ENCODE results near the gene DNAJC15.

The DNAJC15 gene

DNA sequence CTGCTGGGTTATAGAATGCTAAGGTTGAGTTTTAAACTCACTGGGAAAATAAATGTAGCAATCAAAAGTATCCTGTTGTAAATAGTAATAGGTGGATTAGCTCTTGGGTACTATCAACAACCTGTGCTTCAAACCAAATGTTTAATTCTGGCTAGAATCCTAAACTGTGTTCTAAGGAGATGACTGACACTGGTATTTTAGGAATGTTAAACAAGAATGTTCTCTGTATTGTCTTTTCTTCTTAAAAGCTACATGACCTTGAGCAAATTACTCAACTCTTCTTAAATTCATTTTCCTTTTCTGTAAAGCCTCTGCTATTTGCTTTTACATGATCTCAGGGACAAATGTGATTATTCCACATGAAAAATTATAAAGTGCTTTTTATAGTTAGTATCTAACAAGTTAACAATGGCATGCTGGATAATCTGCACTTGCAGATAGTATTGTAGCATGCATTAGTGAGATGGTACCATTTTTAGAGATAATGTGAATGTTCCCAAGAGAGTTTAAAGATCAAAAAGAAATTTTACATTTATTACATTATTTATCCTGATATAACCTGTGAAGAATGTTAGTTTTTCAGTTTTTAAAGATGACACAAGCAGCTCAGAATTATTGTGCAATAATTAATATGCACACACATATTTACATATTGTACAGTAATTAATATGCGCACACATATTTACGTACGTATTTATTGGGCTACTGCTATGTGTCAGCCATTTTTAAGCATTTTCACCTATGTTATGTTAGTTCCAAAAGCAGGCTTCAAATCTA is 17.7 kb upstream of the DNAJC15 start:
- H3K27ac ChIP-seq (ENCODE audit: low read length): no peak overlapping the region
- peaks cover 7% of the 10 kb centered on the region for H3K4me1 ChIP-seq (ENCODE audit: control insufficient read depth, low read depth, low read length)
- no peak overlapping the region for H3K9ac ChIP-seq (ENCODE audit: low read length)
- no peak overlapping the region for H3K4me3 ChIP-seq (ENCODE audit: low read length)
- H3K9me3 ChIP-seq (ENCODE audit: control insufficient read depth, low read depth, low read length): no peaks in the 10 kb centered on the region
- H3K27me3 ChIP-seq (ENCODE audit: control insufficient read depth, insufficient read depth, low read length): no peaks in the 10 kb centered on the region
- H3K36me3 ChIP-seq (ENCODE audit: control insufficient read depth, low read depth, low read length): no peaks in the 10 kb centered on the region

DNA sequence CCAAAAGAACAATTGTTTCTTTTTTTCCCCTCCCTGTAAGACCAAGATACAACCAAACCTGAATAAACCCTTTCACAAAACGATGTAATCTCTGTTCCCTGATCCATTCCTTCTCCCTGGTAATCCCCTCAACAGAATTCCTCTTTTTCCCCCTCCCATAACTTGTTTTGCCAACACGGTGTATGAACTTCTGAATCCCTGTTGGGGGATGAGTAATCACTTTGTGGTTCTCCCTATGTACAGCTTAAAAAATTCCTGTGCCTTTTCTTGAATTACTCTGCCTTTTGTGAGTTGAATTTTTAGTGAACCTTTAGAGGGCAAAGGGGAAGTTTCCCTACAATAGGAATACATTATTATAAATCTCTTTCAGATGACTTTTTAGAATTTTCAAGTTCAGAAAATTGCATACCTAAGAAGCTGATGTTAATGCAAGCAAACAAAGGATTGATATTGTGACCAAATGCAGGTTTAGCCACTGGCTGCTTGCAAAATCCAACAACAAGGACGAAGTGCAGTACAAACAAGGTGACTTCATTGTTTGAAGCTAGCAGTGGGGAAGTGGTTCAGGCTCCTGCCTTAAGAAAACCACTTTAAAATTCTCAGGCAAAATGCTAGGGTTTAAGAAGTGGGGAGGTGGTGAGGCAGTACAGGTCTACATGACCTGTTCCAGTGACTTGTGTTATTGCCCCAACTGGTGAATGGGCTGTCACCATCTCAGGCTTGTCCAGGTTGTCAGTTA is 16.3 kb upstream of the DNAJC15 start:
- Histone ChIP-seq H3K36me3 (ENCODE audit: control insufficient read depth, low read depth, low read length) (no peaks in the 10 kb centered on the region), H3K27me3 (ENCODE audit: control insufficient read depth, insufficient read depth, low read length) (no peaks in the 10 kb centered on the region), H3K27ac (ENCODE audit: low read length) (no peak overlapping the region), H3K4me1 (ENCODE audit: control insufficient read depth, low read depth, low read length) (peaks cover 7% of the 10 kb centered on the region), H3K9ac (ENCODE audit: low read length) (no peak overlapping the region), H3K4me3 (ENCODE audit: low read length) (no peak overlapping the region), H3K9me3 (ENCODE audit: control insufficient read depth, low read depth, low read length) (no peaks in the 10 kb centered on the region)

DNA sequence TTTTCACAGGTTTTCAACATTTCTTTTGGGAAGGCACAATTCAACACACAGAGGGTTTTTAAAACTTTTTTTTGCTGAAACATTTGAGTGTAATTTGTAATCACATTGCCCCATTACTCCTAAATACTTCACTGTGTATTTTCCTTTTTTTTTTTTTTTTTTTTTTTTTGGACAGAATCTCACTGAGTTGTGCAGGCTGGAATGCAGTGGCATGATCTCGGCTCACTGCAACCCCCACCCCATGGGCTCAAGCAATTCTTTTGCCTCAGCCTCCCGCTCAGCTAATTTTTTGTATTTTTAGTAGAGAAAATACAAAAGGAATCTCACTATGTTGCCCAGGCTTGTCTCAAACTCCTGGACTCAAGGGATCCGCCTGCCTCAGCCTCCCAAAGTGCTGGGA is 14.8 kb upstream of the DNAJC15 start:
- no peaks in the 10 kb centered on the region for H3K36me3 ChIP-seq (ENCODE audit: control insufficient read depth, low read depth, low read length)
- no peak overlapping the region for H3K9ac ChIP-seq (ENCODE audit: low read length)
- no peak overlapping the region for H3K27ac ChIP-seq (ENCODE audit: low read length)
- H3K27me3 ChIP-seq (ENCODE audit: control insufficient read depth, insufficient read depth, low read length): no peaks in the 10 kb centered on the region
- peaks cover 7% of the 10 kb centered on the region for H3K4me1 ChIP-seq (ENCODE audit: control insufficient read depth, low read depth, low read length)
- no peak overlapping the region for H3K4me3 ChIP-seq (ENCODE audit: low read length)
- no peaks in the 10 kb centered on the region for H3K9me3 ChIP-seq (ENCODE audit: control insufficient read depth, low read depth, low read length)

DNA sequence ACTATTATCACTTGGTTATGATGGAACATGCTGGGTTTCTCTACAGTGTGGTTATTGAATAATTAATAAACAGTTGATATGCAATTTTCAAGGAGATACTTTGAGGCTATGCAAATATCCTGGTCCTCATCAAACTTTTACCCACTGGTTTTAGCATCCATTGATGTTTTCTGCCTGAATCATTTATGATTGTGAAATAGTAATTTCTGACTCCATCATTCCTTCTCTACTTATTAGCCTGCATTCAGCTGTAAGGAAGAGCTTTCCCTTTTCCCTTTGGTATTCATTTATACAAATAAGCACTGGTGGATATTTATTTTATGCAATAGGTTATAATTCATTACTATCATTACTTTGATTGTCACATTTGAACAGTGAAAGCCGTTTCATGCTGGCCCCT is 13.9 kb upstream of the DNAJC15 start:
- H3K9ac ChIP-seq (ENCODE audit: low read length): no peak overlapping the region
- no peaks in the 10 kb centered on the region for H3K36me3 ChIP-seq (ENCODE audit: control insufficient read depth, low read depth, low read length)
- H3K4me1 ChIP-seq (ENCODE audit: control insufficient read depth, low read depth, low read length): peaks cover 7% of the 10 kb centered on the region
- no peak overlapping the region for H3K27ac ChIP-seq (ENCODE audit: low read length)
- H3K27me3 ChIP-seq (ENCODE audit: control insufficient read depth, insufficient read depth, low read length): no peaks in the 10 kb centered on the region
- no peaks in the 10 kb centered on the region for H3K9me3 ChIP-seq (ENCODE audit: control insufficient read depth, low read depth, low read length)
- H3K4me3 ChIP-seq (ENCODE audit: low read length): no peak overlapping the region

DNA sequence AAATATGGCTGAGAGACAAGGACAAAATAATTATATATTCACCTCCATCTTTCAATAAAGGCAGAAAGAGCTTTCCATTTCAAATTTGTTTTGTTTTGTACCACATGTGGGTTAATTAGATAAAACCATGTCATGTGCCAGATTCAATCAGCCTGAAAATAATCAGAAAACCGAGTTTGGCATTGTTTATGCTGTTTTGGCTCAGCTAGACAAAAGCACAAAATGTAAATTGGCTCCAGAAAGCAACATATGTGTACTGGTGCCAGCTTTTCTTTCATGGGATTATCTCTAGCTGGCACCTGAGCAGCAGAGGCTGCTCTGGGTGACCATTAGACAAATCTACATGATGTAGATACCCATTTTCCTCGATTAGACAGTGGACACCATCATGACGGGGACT is 9.2 kb upstream of the DNAJC15 start:
- H3K9ac ChIP-seq (ENCODE audit: low read length): no peak overlapping the region

DNA sequence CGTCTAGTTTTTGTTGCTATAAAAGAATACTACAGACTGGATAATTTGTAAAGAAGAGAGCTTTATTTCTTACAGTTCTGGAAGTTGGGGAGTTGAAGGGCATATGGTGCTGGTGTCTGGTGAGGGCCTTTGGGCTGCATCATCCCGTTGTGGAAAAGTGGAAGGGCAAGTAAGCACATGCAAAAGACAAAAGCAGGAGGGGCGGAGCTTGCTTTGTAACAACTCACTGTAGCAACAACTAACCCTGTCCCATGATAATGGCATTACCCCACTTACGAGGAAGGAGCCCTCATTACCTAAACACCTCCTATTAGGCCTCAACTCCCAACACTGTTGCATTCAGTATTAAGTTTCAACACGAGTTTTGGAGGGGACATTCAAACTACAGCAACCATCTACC is 7.2 kb upstream of the DNAJC15 start:
- H3K9me3 ChIP-seq (ENCODE audit: control insufficient read depth, low read depth, low read length): no peaks in the 10 kb centered on the region
- H3K4me1 ChIP-seq (ENCODE audit: control insufficient read depth, low read depth, low read length): no peaks in the 10 kb centered on the region
- H3K27ac ChIP-seq (ENCODE audit: low read length): no peak overlapping the region
- H3K9ac ChIP-seq (ENCODE audit: low read length): no peak overlapping the region
- H3K27me3 ChIP-seq (ENCODE audit: control insufficient read depth, insufficient read depth, low read length): no peaks in the 10 kb centered on the region
- no peak overlapping the region for H3K4me3 ChIP-seq (ENCODE audit: low read length)
- no peaks in the 10 kb centered on the region for H3K36me3 ChIP-seq (ENCODE audit: control insufficient read depth, low read depth, low read length)

More for the DNA sequence above, 9.2 kb upstream of the DNAJC15 start:
- H3K27ac ChIP-seq (ENCODE audit: low read length): no peak overlapping the region
- no peaks in the 10 kb centered on the region for H3K36me3 ChIP-seq (ENCODE audit: control insufficient read depth, low read depth, low read length)
- H3K4me1 ChIP-seq (ENCODE audit: control insufficient read depth, low read depth, low read length): no peaks in the 10 kb centered on the region
- H3K4me3 ChIP-seq (ENCODE audit: low read length): no peak overlapping the region
- no peaks in the 10 kb centered on the region for H3K27me3 ChIP-seq (ENCODE audit: control insufficient read depth, insufficient read depth, low read length)
- H3K9me3 ChIP-seq (ENCODE audit: control insufficient read depth, low read depth, low read length): no peaks in the 10 kb centered on the region

DNA sequence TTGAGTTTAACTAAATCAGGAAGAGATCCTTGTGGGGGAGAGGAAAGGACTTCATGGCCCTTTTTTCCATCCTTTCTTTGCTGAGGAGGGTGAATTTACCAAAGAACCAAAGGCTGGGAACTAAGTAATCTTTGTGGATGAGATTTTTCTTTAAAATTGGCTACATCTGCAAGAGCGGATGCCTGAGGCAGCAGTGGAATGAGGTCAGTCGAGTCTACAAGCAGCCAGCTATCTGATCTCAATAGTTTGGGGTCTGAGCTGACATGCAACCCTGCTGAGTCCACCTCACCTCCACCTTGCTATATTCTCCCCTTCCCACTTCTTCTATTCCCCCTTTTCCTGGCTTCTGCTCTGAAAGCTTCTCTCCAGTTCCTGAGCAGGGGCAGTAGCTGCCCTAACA is 3.6 kb upstream of the DNAJC15 start:
- Histone ChIP-seq H3K4me3 (ENCODE audit: low read length) (no peak overlapping the region), H3K9me3 (ENCODE audit: control insufficient read depth, low read depth, low read length) (no peaks in the 10 kb centered on the region)

DNA sequence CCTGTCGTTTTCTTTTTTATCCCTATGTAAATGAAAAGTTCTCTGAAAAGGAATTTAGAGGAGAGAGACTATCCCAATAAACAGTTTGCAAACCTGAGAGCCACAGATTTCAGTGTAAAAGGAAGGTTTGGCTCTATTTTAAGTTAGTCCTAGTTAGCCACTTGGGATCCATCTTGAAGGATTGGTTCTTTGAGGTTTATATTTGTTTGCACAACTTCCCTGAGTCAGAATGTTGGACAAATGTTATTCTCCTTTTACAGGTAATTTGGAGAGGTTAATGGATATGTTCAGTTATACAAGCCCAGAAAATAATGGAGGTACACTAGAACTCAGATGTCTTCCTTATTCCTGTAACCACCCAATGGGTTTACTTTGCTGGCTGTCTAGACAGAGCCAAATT is 2.6 kb upstream of the DNAJC15 start:
- Histone ChIP-seq H3K36me3 (ENCODE audit: control insufficient read depth, low read depth, low read length) (no peaks in the 10 kb centered on the region), H3K9ac (ENCODE audit: low read length) (no peak overlapping the region), H3K4me1 (ENCODE audit: control insufficient read depth, low read depth, low read length) (no peaks in the 10 kb centered on the region), H3K4me3 (ENCODE audit: low read length) (no peak overlapping the region), H3K27ac (ENCODE audit: low read length) (no peak overlapping the region), H3K27me3 (ENCODE audit: control insufficient read depth, insufficient read depth, low read length) (no peaks in the 10 kb centered on the region), H3K9me3 (ENCODE audit: control insufficient read depth, low read depth, low read length) (no peaks in the 10 kb centered on the region)

More for the DNA sequence above, 3.6 kb upstream of the DNAJC15 start:
- H3K4me1 ChIP-seq (ENCODE audit: control insufficient read depth, low read depth, low read length): no peaks in the 10 kb centered on the region
- H3K36me3 ChIP-seq (ENCODE audit: control insufficient read depth, low read depth, low read length): no peaks in the 10 kb centered on the region
- H3K9ac ChIP-seq (ENCODE audit: low read length): no peak overlapping the region
- no peaks in the 10 kb centered on the region for H3K27me3 ChIP-seq (ENCODE audit: control insufficient read depth, insufficient read depth, low read length)
- no peak overlapping the region for H3K27ac ChIP-seq (ENCODE audit: low read length)

DNA sequence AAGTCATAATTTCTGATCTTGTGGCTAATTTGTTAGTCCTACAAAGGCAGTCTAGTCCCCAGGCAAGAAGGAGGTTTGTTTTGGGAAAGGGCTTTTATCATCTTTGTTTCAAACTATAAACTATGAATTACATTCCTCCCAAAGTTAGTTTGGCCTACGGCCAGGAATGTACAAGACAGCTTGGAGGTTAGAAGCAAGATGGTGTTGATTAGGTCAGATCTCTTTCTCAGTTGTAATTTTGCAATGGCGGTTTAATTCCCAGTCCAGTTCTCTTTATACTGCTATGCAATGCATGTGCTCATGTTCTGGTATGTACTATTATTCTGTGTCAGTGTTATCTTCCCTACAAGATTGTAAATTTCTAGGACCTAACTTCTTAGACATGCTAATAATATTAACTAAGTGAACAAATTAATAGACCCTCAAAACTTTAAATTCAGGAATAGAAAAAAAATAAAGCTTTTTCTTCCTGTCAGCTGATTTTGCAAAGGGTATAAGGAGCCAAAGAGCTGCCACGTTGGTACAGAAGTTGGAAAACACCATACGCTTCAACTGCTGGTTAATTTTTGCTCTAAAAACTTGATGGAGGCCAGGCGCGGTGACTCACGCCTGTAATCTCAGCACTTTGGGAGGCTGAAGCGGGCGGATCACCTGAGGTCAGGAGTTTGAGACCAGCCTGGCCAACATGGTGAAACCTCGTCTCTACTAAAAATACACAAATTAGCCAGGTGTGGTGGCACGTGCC is 1.3 kb upstream of the DNAJC15 start:
- Histone ChIP-seq H3K36me3 (ENCODE audit: control insufficient read depth, low read depth, low read length) (no peaks in the 10 kb centered on the region), H3K27ac (ENCODE audit: low read length) (no peak overlapping the region), H3K4me3 (ENCODE audit: low read length) (no peak overlapping the region), H3K9ac (ENCODE audit: low read length) (no peak overlapping the region), H3K27me3 (ENCODE audit: control insufficient read depth, insufficient read depth, low read length) (no peaks in the 10 kb centered on the region), H3K4me1 (ENCODE audit: control insufficient read depth, low read depth, low read length) (no peaks in the 10 kb centered on the region), H3K9me3 (ENCODE audit: control insufficient read depth, low read depth, low read length) (no peaks in the 10 kb centered on the region)

DNA sequence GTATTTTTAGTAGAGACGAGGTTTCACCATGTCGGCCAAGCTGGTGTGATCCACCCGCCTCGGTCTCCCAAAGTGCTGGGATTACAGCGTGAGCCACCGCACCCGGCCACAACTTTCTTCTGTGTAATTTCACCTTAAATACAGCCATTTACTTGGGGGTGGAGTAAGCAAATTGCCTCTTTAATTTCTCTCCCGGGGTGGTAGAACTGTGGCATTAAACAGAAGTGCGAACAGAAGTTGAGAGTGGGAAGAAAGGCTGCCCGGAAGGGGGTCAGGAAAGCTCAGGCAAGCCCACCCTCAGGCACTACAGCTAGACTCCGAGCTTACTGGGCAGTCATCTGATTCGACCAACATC is 475 bp upstream of the DNAJC15 start:
- Histone ChIP-seq H3K9me3 (ENCODE audit: control insufficient read depth, low read depth, low read length) (no peaks in the 10 kb centered on the region), H3K27me3 (ENCODE audit: control insufficient read depth, insufficient read depth, low read length) (no peaks in the 10 kb centered on the region), H3K27ac (ENCODE audit: low read length) (no peak overlapping the region), H3K4me1 (ENCODE audit: control insufficient read depth, low read depth, low read length) (no peaks in the 10 kb centered on the region), H3K9ac (ENCODE audit: low read length) (no peak overlapping the region), H3K36me3 (ENCODE audit: control insufficient read depth, low read depth, low read length) (no peaks in the 10 kb centered on the region), H3K4me3 (ENCODE audit: low read length) (no peak overlapping the region)

DNA sequence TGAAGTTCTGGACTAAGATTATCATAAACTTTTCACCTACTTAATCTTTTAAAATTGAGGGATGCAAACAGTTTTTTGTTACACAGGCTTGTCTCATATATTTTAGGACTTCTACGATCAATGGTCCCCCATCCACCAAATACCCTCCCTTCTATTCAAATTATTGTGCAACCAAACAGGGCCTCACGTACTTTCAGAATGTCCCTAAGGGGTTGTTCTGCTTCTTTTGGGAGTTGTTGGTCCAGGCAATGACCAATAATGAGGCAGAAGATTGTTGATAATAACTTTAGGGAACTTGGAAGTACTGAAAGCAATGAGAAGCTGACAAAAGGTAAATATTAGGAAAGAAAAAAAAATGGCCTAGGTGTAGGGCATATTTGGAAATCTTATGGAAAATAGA is 2.9 kb downstream of the DNAJC15 start:
- H3K36me3 ChIP-seq (ENCODE audit: control insufficient read depth, low read depth, low read length): no peaks in the 10 kb centered on the region
- H3K27ac ChIP-seq (ENCODE audit: low read length): no peak overlapping the region
- H3K4me1 ChIP-seq (ENCODE audit: control insufficient read depth, low read depth, low read length): no peaks in the 10 kb centered on the region
- H3K9me3 ChIP-seq (ENCODE audit: control insufficient read depth, low read depth, low read length): no peaks in the 10 kb centered on the region
- H3K9ac ChIP-seq (ENCODE audit: low read length): no peak overlapping the region
- no peaks in the 10 kb centered on the region for H3K27me3 ChIP-seq (ENCODE audit: control insufficient read depth, insufficient read depth, low read length)
- H3K4me3 ChIP-seq (ENCODE audit: low read length): no peak overlapping the region

Measured in iPS-18a (cell line).